Heart left ventricle (tissue), 16 donors: Measurements from ENCODE around the gene LPIN1. TPM values are rescaled to one million over a fixed set of nuclear protein-coding genes. Genes with fewer than 3 reads are reported as not detected.
A peak's percentile ranks its signal among the peaks of the same experiment; 100 is the strongest.

Experiments used
- ATAC-seq, 4 donors: fragments of 200-7000 bp; cut with Tn5 transposase; one replicate each; pipeline ENCODE4 v1.9.1; 2020 to 2022; ENCODE audit warnings: moderate library complexity in 4 of 4, mild to moderate bottlenecking in 3 of 4, moderate number of reproducible peaks in 1 of 4
- DNase-seq, 5 donors: peaks; one replicate each; pipeline ENCODE4 v3.0.0-alpha.2; 2020
- H3K27ac ChIP-seq, 12 donors: fragments of 200-600 bp; sonication (generic) in 4 of 12; one replicate each; pipeline versions ENCODE4 v1.5.0 to v1.8.0; 2016 to 2022; ENCODE audit warnings: mild to moderate bottlenecking in 2 of 12
- H3K27me3 ChIP-seq, 9 donors: fragments of 200-600 bp; sonication (generic) in 2 of 9; one replicate each; pipeline versions ENCODE4 v1.5.1 to v1.8.0; 2016 to 2022; ENCODE audit warnings: mild to moderate bottlenecking in 3 of 9
- H3K36me3 ChIP-seq, 9 donors: fragments of 200-600 bp; sonication (generic) in 2 of 9; one replicate each; pipeline versions ENCODE4 v1.5.0 to v1.8.0; 2018 to 2022; ENCODE audit warnings: mild to moderate bottlenecking in 2 of 9
- H3K4me1 ChIP-seq, 12 donors: fragments of 200-600 bp; sonication (generic) in 4 of 12; one replicate each; pipeline versions ENCODE4 v1.5.0 to v1.8.0; 2016 to 2022; ENCODE audit warnings: mild to moderate bottlenecking in 3 of 12
- H3K4me3 ChIP-seq, 12 donors: fragments of 200-600 bp; sonication (generic) in 4 of 12; one replicate each; pipeline versions ENCODE4 v1.5.0 to v1.8.0; 2017 to 2022; ENCODE audit warnings: mild to moderate bottlenecking in 9 of 12, moderate library complexity in 4 of 12
- H3K9me3 ChIP-seq, 12 donors: fragments of 200-600 bp; sonication (generic) in 4 of 12; one replicate each; pipeline versions ENCODE4 v1.5.0 to v1.8.0; 2016 to 2022; ENCODE audit warnings: mild to moderate bottlenecking in 1 of 12
- CTCF ChIP-seq, 12 donors: fragments of 200-600 bp; sonication (generic) in 4 of 12; IDR thresholded peaks; one replicate each; pipeline versions ENCODE4 v1.5.0 to v1.8.0; 2018 to 2022; ENCODE audit warnings: antibody characterized with exemption in 12 of 12, mild to moderate bottlenecking in 5 of 12
- POLR2A ChIP-seq, 2 donors: fragments of 450-650 bp; IDR thresholded peaks; one replicate each; pipeline ENCODE4 v1.6.1; 2017; ENCODE audit warnings: antibody characterized with exemption in 2 of 2, mild to moderate bottlenecking in 2 of 2, moderate library complexity in 2 of 2
- WGBS, 4 donors: extraction: QIAGEN DNeasy Blood & Tissue Kit in 2 of 4; methylation state at CpG; one replicate each; pipeline versions ENCODE4 v1.1.5 to v1.1.7; 2013 to 2018; 5-methylcytosine and 5-hydroxymethylcytosine counted together
- intact Hi-C, 10 donors: fragments of 100-400 bp; cut with DNase I; formaldehyde crosslinking; loops; one replicate each; pipeline versions ENCODE4 v1.11.1 to v1.14.2; 2022
- polyA plus RNA-seq, 2 donors: library from polyadenylated mRNA; stranded (reverse); fragments of 200-250 nt; gene quantifications; one replicate each; pipeline ENCODE4 v1.2.3, GENCODE V29; 2013
- total RNA-seq, 9 donors: library from RNA; depleted of rRNA in 2 of 9; stranded (reverse); fragments of >200 nt in 2 of 9; fragmentation: NEBNext Ultra II Directional in 3 of 9; extraction: Animal tissue kit (Norgen Biotek cat#: 25700) in 3 of 9; gene quantifications; one replicate each; pipeline versions ENCODE4 v1.1.0 to v1.2.4, GENCODE V29; 2016 to 2023
- donor health status: ischemic (EF 13 %, LVEDD 7.1; RV severe dilation, severe dysfunction).
- donor health status: healthy with polysubstance abuse.
- donor health status: DM: no; HTN: yes; CAD: no.
- donor health status: DM: no; HTN: no; CAD: no.
- donor health status: ischemic (EF 25% LVEDD 6.9; RV normal size, moderate dysfunction).
- donor health status: ischemic (EF 25% LVEDD 5.7; RV mildly dilated, moderate dysfunction).
- donor health status: healthy.
- donor health status: DM: yes; HTN: yes; CAD: no.
- donor health status: ischemic (EF 35%, LVEDD 5.7; RV mildly dilated, moderate dysfunction).
- donor health status: nonischemic (EF 11% LVEDD 7.7; RV severe dilation, severe dysfunction).
- donor health status: DM: yes; HTN: yes; CAD: no.
- donor health status: PGD.
- donor health status: ischemic (EF 29% LVEDD 5.4; RV normal size, mild dysfunction).
- donor health status: nonischemic (EF 23%, LVEDD 6.1; RV moderate dilation, normal function).

Gene LPIN1
- total and polyA plus RNA-seq, 11 donors = 15.0 to 57.1 (median 43.8) TPM

GRCh38 chr2:11850082-11850481 lies 103.7 kb downstream of the LPIN1 start:
- Histone ChIP-seq H3K4me1 (no peaks in the 10 kb centered on the region), H3K9me3 (peaks cover 0 to 5% (median 0%) of the 10 kb centered on the region in 12 donors), H3K4me3 (no peak overlapping the region), H3K27ac (no peak overlapping the region), H3K36me3 (no peaks in the 10 kb centered on the region), H3K27me3 (no peaks in the 10 kb centered on the region)
- DNase-seq (no peak), ATAC-seq (no peak)
- WGBS, 4 donors = 83 to 90% (median 86%) methylated on average over 13 to 17 of the region's 17 CpGs
- intact Hi-C loops = no loop called here
- TF ChIP-seq CTCF (IDR thresholded peaks at IDR 0.05) (no peak), POLR2A (IDR thresholded peaks at IDR 0.05) (no peak)

GRCh38 chr2:11852526-11853196 lies 106.2 kb downstream of the LPIN1 start:
- H3K9me3 ChIP-seq = peaks cover 0 to 5% (median 0%) of the 10 kb centered on the region in 12 donors
- no peaks in the 10 kb centered on the region for H3K27me3 ChIP-seq
- no peak for DNase-seq
- H3K4me3 ChIP-seq = no peak overlapping the region
- peak in 1 of 4 donors; percentile 51 for ATAC-seq
- H3K4me1 ChIP-seq = peaks cover 0 to 15% (median 0%) of the 10 kb centered on the region in 12 donors
- TF ChIP-seq CTCF (IDR thresholded peaks at IDR 0.05) (no peak), POLR2A (IDR thresholded peaks at IDR 0.05) (no peak)
- H3K36me3 ChIP-seq = no peaks in the 10 kb centered on the region
- no peak overlapping the region for H3K27ac ChIP-seq
- WGBS, 4 donors = 77 to 87% (median 82%) methylated on average over 8 of the region's 8 CpGs
- intact Hi-C loops = no loop called here

GRCh38 chr2:11853197-11853588 lies 106.8 kb downstream of the LPIN1 start:
- ATAC-seq (no peak), DNase-seq (no peak)
- no peak overlapping the region for H3K4me3 ChIP-seq
- peaks cover 0 to 15% (median 0%) of the 10 kb centered on the region in 12 donors for H3K4me1 ChIP-seq
- H3K27me3 ChIP-seq = no peaks in the 10 kb centered on the region
- no peak overlapping the region for H3K27ac ChIP-seq
- H3K36me3 ChIP-seq = no peaks in the 10 kb centered on the region
- WGBS, 4 donors = 85 to 91% (median 86%) methylated on average over 5 of the region's 5 CpGs
- intact Hi-C loops = no loop called here
- peaks cover 0 to 4% (median 0%) of the 10 kb centered on the region in 12 donors for H3K9me3 ChIP-seq
- no peak for TF ChIP-seq POLR2A (IDR thresholded peaks at IDR 0.05)
- no peak for TF ChIP-seq CTCF (IDR thresholded peaks at IDR 0.05)

- Histone ChIP-seq H3K27ac (no peak overlapping the region), H3K27me3 (no peaks in the 10 kb centered on the region), H3K9me3 (peaks cover 0 to 11% (median 0%) of the 10 kb centered on the region in 12 donors), H3K4me3 (no peak overlapping the region), H3K36me3 (no peaks in the 10 kb centered on the region), H3K4me1 (peaks cover 0 to 25% (median 0%) of the 10 kb centered on the region in 12 donors)
- TF ChIP-seq POLR2A (IDR thresholded peaks at IDR 0.05) (no peak), CTCF (IDR thresholded peaks at IDR 0.05) (no peak)
- no peak for ATAC-seq
- DNase-seq = no peak
- intact Hi-C loops = no loop called here
- 69 to 78% (median 72%) methylated on average over 10 of the region's 10 CpGs for WGBS, 4 donors
Measured at GRCh38 chr2:11855064-11855760, 108.8 kb downstream of the LPIN1 start.
